Measurements from ENCODE around the gene LIN7C. TPM values are rescaled to one million over a fixed set of nuclear protein-coding genes. Genes with fewer than 3 reads are reported as not detected.

Gene LIN7C
- total RNA-seq, 1 donor from 2014 or later = 26.0 TPM

DNA sequence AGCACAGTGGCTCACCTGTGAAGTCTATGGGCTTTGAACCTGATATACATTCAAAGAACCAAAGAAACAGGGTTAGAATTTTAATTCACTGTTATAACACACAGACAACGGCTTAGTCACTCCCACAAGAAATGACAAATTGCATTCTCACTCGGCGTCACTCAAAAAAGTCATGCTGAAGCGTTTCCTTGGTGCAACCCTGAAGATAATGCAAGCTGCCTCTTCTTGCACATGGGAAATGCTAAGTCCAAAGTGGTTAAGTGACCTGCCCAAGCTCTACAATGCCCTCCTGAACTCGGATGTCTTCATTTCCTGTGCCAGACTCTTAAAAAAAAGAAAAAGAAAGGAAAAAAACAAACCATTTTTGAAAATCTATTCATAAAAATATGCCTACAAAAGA, 44.0 kb downstream of the LIN7C start:
- Mint-ChIP-seq H3K36me3 (no peaks in the 10 kb centered on the region), H3K27ac (no peak overlapping the region), H3K4me1 (peaks cover 50% of the 10 kb centered on the region), H3K27me3 (ENCODE audit: low read depth) (no peaks in the 10 kb centered on the region), H3K9me3 (no peaks in the 10 kb centered on the region), H3K4me3 (no peak overlapping the region)
- no peak for TF ChIP-seq CTCF (IDR thresholded peaks at IDR 0.05; ENCODE audit: unreplicated experiment)
- DNase-seq (ENCODE audit: low spot score in 2 of 2, unreplicated experiment in 2 of 2) = no peak

DNA sequence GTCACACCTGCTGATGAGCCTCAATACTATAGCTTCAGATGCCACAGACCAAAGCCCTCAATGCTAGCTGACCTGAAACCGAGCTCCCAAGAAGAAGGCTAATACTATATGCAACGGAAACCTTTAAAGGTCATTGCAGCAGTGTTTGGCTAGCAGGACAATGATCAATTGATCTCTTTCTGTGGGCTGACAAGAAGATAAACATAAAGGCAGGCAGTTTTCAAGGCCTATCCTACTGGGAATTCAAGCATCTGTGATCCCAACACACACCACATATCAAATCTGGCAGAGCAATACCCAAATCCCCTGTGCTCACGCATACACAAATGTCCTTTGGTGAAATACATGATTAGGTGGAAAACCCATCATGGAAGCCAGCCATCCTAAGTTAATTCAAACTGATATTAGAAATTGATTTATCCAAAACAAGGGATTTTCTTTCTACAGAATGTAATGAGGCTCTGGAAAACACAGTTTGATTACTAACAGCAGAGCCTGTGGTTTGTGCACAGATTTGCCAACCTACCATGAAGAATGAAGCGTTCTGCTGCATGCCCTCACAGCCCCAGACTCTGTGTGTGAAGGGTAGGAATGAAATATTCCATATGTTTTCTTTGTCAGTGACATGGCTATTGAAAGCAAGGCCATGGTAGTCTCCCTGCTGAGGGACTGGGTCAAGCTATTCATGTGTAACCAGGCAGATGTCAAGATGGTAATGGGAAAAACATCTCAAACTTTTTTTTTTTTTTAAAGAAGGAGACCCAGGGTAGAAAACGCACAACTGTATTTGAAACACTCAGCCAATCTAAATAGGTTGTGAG, 46.2 kb downstream of the LIN7C start:
- H3K27ac Mint-ChIP-seq = no peak overlapping the region

GRCh38 chr11:27459191-27459590, 47.4 kb downstream of the LIN7C start:
- Mint-ChIP-seq H3K9me3 (no peaks in the 10 kb centered on the region), H3K27me3 (ENCODE audit: low read depth) (no peaks in the 10 kb centered on the region), H3K27ac (no peak overlapping the region), H3K4me1 (peaks cover 45% of the 10 kb centered on the region), H3K4me3 (no peak overlapping the region), H3K36me3 (no peaks in the 10 kb centered on the region)
- TF ChIP-seq CTCF (IDR thresholded peaks at IDR 0.05; ENCODE audit: unreplicated experiment) = no peak
- no peak for DNase-seq (ENCODE audit: low spot score in 2 of 2, unreplicated experiment in 2 of 2)

More for the DNA sequence above, 46.2 kb downstream of the LIN7C start:
- H3K4me1 Mint-ChIP-seq = peaks cover 56% of the 10 kb centered on the region
- no peaks in the 10 kb centered on the region for H3K9me3 Mint-ChIP-seq
- H3K4me3 Mint-ChIP-seq = no peak overlapping the region
- H3K36me3 Mint-ChIP-seq = no peaks in the 10 kb centered on the region
- DNase-seq (ENCODE audit: low spot score in 2 of 2, unreplicated experiment in 2 of 2) = no peak
- no peak for TF ChIP-seq CTCF (IDR thresholded peaks at IDR 0.05; ENCODE audit: unreplicated experiment)
- no peaks in the 10 kb centered on the region for H3K27me3 Mint-ChIP-seq (ENCODE audit: low read depth)

GRCh38 chr11:27458182-27458581, 48.4 kb downstream of the LIN7C start:
- no peak for TF ChIP-seq CTCF (IDR thresholded peaks at IDR 0.05; ENCODE audit: unreplicated experiment)
- no peak for DNase-seq (ENCODE audit: low spot score in 2 of 2, unreplicated experiment in 2 of 2)
- Mint-ChIP-seq H3K36me3 (no peaks in the 10 kb centered on the region), H3K27me3 (ENCODE audit: low read depth) (no peaks in the 10 kb centered on the region), H3K4me3 (no peak overlapping the region), H3K4me1 (peaks cover 39% of the 10 kb centered on the region), H3K9me3 (no peaks in the 10 kb centered on the region), H3K27ac (no peak overlapping the region)

DNA sequence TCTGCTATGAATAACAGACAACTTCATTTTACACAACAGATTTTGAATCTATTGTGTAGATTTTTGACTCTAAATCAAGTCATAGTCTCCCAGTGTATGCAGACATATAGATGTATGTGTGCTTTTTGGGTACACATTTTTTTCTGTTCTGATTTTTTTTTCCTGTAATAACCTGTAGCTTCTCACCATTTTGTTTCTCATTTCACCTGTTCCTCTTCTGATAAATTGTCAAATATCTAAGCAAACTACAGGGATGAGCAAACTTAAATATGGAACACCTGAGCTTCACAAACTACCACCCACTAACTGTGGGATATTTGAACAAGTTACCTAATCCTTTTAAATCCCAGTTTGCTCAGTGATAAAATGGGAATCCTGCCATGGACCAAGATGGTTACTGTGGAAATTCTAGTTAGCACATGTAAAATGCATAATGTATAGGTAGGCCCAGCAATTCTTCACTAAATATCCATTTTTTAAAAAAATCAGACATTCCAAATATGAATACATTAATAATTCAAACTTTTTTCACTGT, 49.7 kb downstream of the LIN7C start:
- Mint-ChIP-seq H3K4me3 (no peak overlapping the region), H3K4me1 (peaks cover 34% of the 10 kb centered on the region)

More for the DNA sequence above, 49.7 kb downstream of the LIN7C start:
- no peak overlapping the region for H3K27ac Mint-ChIP-seq
- no peaks in the 10 kb centered on the region for H3K36me3 Mint-ChIP-seq
- TF ChIP-seq CTCF (IDR thresholded peaks at IDR 0.05; ENCODE audit: unreplicated experiment) = no peak
- no peak for DNase-seq (ENCODE audit: low spot score in 2 of 2, unreplicated experiment in 2 of 2)
- H3K27me3 Mint-ChIP-seq (ENCODE audit: low read depth) = no peaks in the 10 kb centered on the region
- no peaks in the 10 kb centered on the region for H3K9me3 Mint-ChIP-seq

Measured in mesothelial cell of epicardium (in vitro differentiated cells).